Fibroblast of lung (primary cell): ENCODE results near the gene SLC25A36. TPM values are rescaled to one million over a fixed set of nuclear protein-coding genes. Genes with fewer than 3 reads are reported as not detected.

Experiments used
- DNase-seq, 2 donors: peaks; one replicate each; pipeline versions ENCODE4 v3.0.0 to v3.0.0-alpha.2; 2010; ENCODE audit warnings: low read depth in 2 of 2
- H2AFZ ChIP-seq: 2 replicates; pipeline ENCODE4 v1.5.1; 2012; ENCODE audit warnings: low read length, control low read depth, inconsistent platforms
- H3K27ac ChIP-seq: 2 replicates; pipeline ENCODE4 v1.5.1; 2011; ENCODE audit warnings: low read length, control low read depth; ENCODE audit not compliant: insufficient read depth
- H3K27me3 ChIP-seq: 2 replicates; pipeline ENCODE4 v1.5.1; 2011; ENCODE audit warnings: mild to moderate bottlenecking, low read length; ENCODE audit not compliant: control insufficient read depth, insufficient read depth
- H3K36me3 ChIP-seq: 2 replicates; pipeline ENCODE4 v1.5.1; 2011; ENCODE audit warnings: low read length; ENCODE audit not compliant: control insufficient read depth, insufficient read depth
- H3K4me1 ChIP-seq: 2 replicates; pipeline ENCODE4 v1.5.1; 2011; ENCODE audit warnings: low read length; ENCODE audit not compliant: control insufficient read depth, insufficient read depth; ENCODE audit errors: extremely low read depth
- H3K4me2 ChIP-seq: 2 replicates; pipeline ENCODE4 v1.5.1; 2011; ENCODE audit warnings: low read length, control low read depth; ENCODE audit not compliant: insufficient read depth; ENCODE audit errors: extremely low read depth
- H3K4me3 ChIP-seq, 4 experiments: fragments of 200-600 bp in 1 of 4; sonication (generic) in 1 of 4; replicated peaks in 1 of 4; 2 replicates each; pipeline ENCODE4 v1.5.1; 2011 to 2016; ENCODE audit warnings: low read length in 4 of 4, low read depth in 3 of 4, mild to moderate bottlenecking in 3 of 4, control low read depth in 2 of 4, inconsistent platforms in 1 of 4, mixed read lengths in 1 of 4; ENCODE audit not compliant: insufficient read depth in 1 of 4; ENCODE audit errors: control extremely low read depth in 1 of 4
- H3K79me2 ChIP-seq: 2 replicates; pipeline ENCODE4 v1.5.1; 2012; ENCODE audit warnings: mild to moderate bottlenecking, low read length, inconsistent platforms; ENCODE audit not compliant: control insufficient read depth, insufficient read depth
- H3K9ac ChIP-seq: 2 replicates; pipeline ENCODE4 v1.5.1; 2011; ENCODE audit warnings: mild to moderate bottlenecking, low read length, control low read depth; ENCODE audit not compliant: insufficient read depth
- H3K9me3 ChIP-seq: 2 replicates; pipeline ENCODE4 v1.5.1; 2012; ENCODE audit warnings: low read depth, low read length; ENCODE audit not compliant: control insufficient read depth, insufficient read depth
- H4K20me1 ChIP-seq: 2 replicates; pipeline ENCODE4 v1.5.1; 2011; ENCODE audit warnings: low read length; ENCODE audit not compliant: control insufficient read depth, insufficient read depth; ENCODE audit errors: extremely low read depth
- EZH2 ChIP-seq: IDR thresholded peaks from 2 replicates; pipeline ENCODE4 v1.5.1; 2012; ENCODE audit warnings: low read length, control low read depth, mild to moderate bottlenecking; ENCODE audit errors: missing control alignments
- polyA plus RNA-seq, 2 donors: library from polyadenylated mRNA; depleted of rRNA in 1 of 2; stranded (reverse) in 1 of 2; unstranded in 1 of 2; fragments of >200 nt; gene quantifications; 2 replicates each; pipeline ENCODE4 v1.2.1, GENCODE V29; 2011 to 2012; ENCODE audit warnings: missing spikeins in 1 of 2
- total RNA-seq: library from RNA; depleted of rRNA; stranded (reverse); fragments of >200 nt; gene quantifications from 2 replicates; pipeline ENCODE4 v1.2.1, GENCODE V29; 2014
- TF ChIP-seq, protein P1 (sequence below), 2 donors: IDR thresholded peaks in 1 of 2; conservative IDR thresholded peaks in 1 of 2; 1 replicate in 1 of 2; 2 replicates in 1 of 2; pipeline ENCODE4 v1.5.1; 2011 to 2012; ENCODE audit warnings: low read length in 2 of 2, control low read depth in 1 of 2, inconsistent platforms in 1 of 2, low read depth in 1 of 2, mild to moderate bottlenecking in 1 of 2

Gene SLC25A36
- total and polyA plus RNA-seq, 2 donors (not counting 1 experiment from before 2014, with no cell fraction given) = 53.6 to 78.6 TPM

DNA sequence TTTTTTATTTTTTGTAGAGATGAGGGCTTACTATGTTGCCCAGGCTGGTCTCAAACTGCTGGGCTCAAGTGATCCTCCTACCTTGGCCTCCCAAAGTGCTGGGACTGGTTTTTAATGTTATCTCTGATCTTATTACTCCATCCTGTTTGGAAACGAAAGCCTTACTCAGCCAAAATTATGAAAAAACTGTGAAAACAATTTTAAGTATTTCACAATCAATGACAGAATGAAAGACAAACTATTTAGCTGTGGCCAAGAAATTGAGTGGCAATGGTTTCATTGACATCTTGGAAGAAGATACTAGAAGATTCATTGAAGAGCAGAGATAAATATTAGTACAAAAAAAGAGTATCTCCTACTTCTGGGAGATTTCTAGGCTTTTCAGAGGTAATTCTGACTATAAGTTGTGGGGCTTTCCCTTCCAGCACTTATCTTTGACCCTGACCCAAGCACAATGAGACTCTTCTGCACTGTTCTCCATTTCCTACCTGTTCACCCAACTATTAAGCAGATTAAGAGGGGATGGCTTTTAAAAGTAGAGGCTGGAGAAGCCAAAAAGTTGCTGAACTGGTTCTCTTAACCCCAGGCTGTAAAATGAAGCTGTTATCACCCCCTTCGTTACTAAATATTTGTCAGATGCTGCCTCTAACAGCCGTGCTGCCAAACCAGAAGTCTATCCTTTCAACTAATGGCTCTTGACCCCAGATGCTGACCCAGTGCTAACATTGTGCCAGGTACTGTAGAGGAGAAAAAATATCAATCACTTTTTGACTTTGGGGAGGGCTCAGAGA is 14.2 kb upstream of the SLC25A36 start:
- Histone ChIP-seq H3K27me3 (peaks cover 3% of the 10 kb centered on the region), H3K4me3 (no peak overlapping the region), H3K9me3 (no peaks in the 10 kb centered on the region), H3K36me3 (no peaks in the 10 kb centered on the region), H2AFZ (no peak overlapping the region), H3K79me2 (no peaks in the 10 kb centered on the region), H3K27ac (no peak overlapping the region), H3K4me1 (no peaks in the 10 kb centered on the region), H4K20me1 (no peaks in the 10 kb centered on the region), H3K4me2 (no peak overlapping the region), H3K9ac (no peak overlapping the region)
- no peak for DNase-seq
- TF ChIP-seq EZH2 = no peak
- TF ChIP-seq, protein P1, sequence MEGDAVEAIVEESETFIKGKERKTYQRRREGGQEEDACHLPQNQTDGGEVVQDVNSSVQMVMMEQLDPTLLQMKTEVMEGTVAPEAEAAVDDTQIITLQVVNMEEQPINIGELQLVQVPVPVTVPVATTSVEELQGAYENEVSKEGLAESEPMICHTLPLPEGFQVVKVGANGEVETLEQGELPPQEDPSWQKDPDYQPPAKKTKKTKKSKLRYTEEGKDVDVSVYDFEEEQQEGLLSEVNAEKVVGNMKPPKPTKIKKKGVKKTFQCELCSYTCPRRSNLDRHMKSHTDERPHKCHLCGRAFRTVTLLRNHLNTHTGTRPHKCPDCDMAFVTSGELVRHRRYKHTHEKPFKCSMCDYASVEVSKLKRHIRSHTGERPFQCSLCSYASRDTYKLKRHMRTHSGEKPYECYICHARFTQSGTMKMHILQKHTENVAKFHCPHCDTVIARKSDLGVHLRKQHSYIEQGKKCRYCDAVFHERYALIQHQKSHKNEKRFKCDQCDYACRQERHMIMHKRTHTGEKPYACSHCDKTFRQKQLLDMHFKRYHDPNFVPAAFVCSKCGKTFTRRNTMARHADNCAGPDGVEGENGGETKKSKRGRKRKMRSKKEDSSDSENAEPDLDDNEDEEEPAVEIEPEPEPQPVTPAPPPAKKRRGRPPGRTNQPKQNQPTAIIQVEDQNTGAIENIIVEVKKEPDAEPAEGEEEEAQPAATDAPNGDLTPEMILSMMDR (conservative IDR thresholded peaks at IDR 0.05 in 1 of 2, IDR thresholded peaks at IDR 0.05 in 1 of 2; ENCODE audit: low read depth in 1 of 2, low read length in 2 of 2) = no peak

DNA sequence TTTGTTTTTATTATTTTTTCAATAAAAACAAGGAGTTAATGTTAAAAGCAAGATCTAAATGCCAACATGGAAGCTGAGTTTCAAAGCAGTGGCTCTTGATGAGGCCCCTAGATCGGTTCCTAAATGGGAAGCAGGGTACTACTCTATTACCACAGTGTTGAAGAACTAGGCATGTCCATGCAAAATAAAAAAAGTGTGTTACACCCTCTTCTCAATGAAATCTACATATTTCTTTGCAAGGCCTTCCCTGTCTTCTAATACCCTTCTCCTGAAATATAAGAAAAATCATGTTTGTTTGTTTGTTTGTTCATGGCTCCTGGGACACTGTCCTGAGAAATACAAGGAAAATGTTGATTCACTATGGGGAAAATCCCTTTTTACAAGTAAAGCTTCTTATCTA is 12.2 kb upstream of the SLC25A36 start:
- no peaks in the 10 kb centered on the region for H3K79me2 ChIP-seq
- TF ChIP-seq EZH2 = no peak
- TF ChIP-seq, protein P1 (conservative IDR thresholded peaks at IDR 0.05 in 1 of 2, IDR thresholded peaks at IDR 0.05 in 1 of 2; ENCODE audit: low read depth in 1 of 2, low read length in 2 of 2) = no peak
- no peaks in the 10 kb centered on the region for H3K36me3 ChIP-seq
- no peak overlapping the region for H3K27ac ChIP-seq
- no peak overlapping the region for H3K9ac ChIP-seq
- H3K27me3 ChIP-seq = peaks cover 3% of the 10 kb centered on the region
- no peak overlapping the region for H3K4me3 ChIP-seq
- H3K4me2 ChIP-seq = no peak overlapping the region
- no peaks in the 10 kb centered on the region for H3K4me1 ChIP-seq
- no peak for DNase-seq
- no peak overlapping the region for H2AFZ ChIP-seq
- no peaks in the 10 kb centered on the region for H4K20me1 ChIP-seq
- no peaks in the 10 kb centered on the region for H3K9me3 ChIP-seq

DNA sequence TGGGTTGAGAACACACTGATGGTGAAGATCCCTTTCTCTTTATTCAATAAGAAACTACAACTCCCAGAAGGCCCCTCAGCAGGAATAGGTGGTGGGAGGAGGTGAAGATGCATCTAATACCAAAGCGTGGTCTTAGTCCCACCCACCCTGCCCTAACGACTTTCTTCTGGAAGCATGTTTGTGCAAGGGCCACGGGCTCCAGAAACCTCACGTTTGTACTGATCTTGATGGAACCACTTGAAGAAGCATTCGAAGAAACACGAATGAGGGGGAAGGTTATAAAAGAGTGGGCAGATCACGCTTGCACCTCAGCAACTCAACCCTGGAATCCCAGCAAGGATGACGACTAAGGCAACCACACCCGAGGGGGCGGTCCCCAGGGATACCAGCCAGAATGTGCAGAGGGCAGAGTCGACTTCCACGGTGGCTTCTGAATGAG is 10.6 kb upstream of the SLC25A36 start:
- Histone ChIP-seq H3K27me3 (peaks cover 3% of the 10 kb centered on the region), H3K4me1 (no peaks in the 10 kb centered on the region), H3K9ac (no peak overlapping the region), H2AFZ (no peak overlapping the region), H3K4me3 (no peak overlapping the region), H3K79me2 (no peaks in the 10 kb centered on the region), H3K36me3 (no peaks in the 10 kb centered on the region), H3K27ac (no peak overlapping the region), H3K9me3 (no peaks in the 10 kb centered on the region), H3K4me2 (no peak overlapping the region), H4K20me1 (no peaks in the 10 kb centered on the region)
- TF ChIP-seq EZH2 = no peak
- TF ChIP-seq, protein P1 (conservative IDR thresholded peaks at IDR 0.05 in 1 of 2, IDR thresholded peaks at IDR 0.05 in 1 of 2; ENCODE audit: low read depth in 1 of 2, low read length in 2 of 2) = no peak
- no peak for DNase-seq
